ENCODE measurements around the gene UFSP2. TPM values are rescaled to one million over a fixed set of nuclear protein-coding genes. Genes with fewer than 3 reads are reported as not detected.

Gene UFSP2
- total RNA-seq, 1 donor from 2014 or later = 36.1 TPM

DNA sequence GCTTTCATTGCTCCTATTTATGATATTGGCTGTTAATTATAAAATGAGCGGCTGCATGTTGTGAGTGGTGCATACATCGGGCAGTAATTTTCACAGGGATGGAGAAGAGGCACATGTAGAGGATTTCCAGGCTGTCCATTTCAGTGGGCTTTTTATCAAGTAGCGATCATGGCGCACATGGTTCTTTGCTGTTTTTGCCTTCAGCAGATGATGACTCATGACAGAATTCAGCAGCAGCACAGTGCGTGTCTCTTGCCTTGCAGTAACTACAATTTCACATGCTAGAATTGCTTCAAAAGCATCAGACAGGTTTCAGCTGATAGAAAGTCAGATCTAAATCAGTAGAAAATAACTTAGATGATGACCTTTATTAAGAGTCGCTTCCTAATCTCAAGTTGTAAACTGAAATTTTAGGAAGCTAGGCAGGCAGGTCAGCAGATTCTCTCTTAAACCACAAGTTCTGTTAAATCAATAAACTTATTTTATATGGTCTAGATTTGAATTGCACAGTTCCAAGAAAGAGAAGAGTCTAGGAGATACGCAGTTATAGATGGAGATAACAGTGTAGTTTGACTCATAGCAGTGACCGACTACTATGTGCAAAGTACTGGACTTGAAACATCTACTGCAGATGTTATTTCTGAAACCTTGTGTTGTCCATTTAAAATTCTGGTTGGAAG lies 65.9 kb downstream of the UFSP2 start:
- H3K4me1 Mint-ChIP-seq = peaks cover 9% of the 10 kb centered on the region
- no peak for DNase-seq (ENCODE audit: low spot score in 2 of 2, unreplicated experiment in 2 of 2)
- no peaks in the 10 kb centered on the region for H3K9me3 Mint-ChIP-seq
- H3K36me3 Mint-ChIP-seq = peaks cover 3% of the 10 kb centered on the region
- no peak overlapping the region for H3K27ac Mint-ChIP-seq
- no peak overlapping the region for H3K4me3 Mint-ChIP-seq
- no peaks in the 10 kb centered on the region for H3K27me3 Mint-ChIP-seq (ENCODE audit: low read depth)
- TF ChIP-seq, protein P1, sequence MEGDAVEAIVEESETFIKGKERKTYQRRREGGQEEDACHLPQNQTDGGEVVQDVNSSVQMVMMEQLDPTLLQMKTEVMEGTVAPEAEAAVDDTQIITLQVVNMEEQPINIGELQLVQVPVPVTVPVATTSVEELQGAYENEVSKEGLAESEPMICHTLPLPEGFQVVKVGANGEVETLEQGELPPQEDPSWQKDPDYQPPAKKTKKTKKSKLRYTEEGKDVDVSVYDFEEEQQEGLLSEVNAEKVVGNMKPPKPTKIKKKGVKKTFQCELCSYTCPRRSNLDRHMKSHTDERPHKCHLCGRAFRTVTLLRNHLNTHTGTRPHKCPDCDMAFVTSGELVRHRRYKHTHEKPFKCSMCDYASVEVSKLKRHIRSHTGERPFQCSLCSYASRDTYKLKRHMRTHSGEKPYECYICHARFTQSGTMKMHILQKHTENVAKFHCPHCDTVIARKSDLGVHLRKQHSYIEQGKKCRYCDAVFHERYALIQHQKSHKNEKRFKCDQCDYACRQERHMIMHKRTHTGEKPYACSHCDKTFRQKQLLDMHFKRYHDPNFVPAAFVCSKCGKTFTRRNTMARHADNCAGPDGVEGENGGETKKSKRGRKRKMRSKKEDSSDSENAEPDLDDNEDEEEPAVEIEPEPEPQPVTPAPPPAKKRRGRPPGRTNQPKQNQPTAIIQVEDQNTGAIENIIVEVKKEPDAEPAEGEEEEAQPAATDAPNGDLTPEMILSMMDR (IDR thresholded peaks at IDR 0.05; ENCODE audit: unreplicated experiment) = no peak

GRCh38 chr4:185358959-185359358 lies 66.8 kb downstream of the UFSP2 start:
- no peaks in the 10 kb centered on the region for H3K27me3 Mint-ChIP-seq (ENCODE audit: low read depth)
- no peak overlapping the region for H3K4me3 Mint-ChIP-seq
- H3K27ac Mint-ChIP-seq = no peak overlapping the region
- TF ChIP-seq, protein P1 (IDR thresholded peaks at IDR 0.05; ENCODE audit: unreplicated experiment) = no peak
- no peak for DNase-seq (ENCODE audit: low spot score in 2 of 2, unreplicated experiment in 2 of 2)
- peaks cover 6% of the 10 kb centered on the region for H3K36me3 Mint-ChIP-seq
- peaks cover 7% of the 10 kb centered on the region for H3K4me1 Mint-ChIP-seq
- H3K9me3 Mint-ChIP-seq = no peaks in the 10 kb centered on the region

DNA sequence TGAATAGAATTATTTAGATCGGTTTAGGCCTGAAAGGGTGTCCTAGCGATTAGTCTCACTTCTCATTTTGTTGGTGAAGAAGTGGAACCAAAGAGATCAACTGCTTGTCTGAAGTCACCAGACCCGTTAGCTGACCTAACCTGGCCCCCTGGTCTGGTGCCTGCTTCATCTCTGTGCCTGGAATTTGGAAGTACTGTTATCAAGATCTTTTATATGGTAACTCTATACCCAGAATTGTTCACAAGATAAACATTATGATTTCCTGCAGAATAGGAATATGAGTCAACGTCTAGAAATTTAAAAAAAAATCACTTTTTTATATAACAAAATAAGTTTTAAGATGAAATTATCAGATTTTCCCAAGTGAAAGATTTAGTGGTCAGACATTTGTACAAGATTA lies 67.2 kb downstream of the UFSP2 start:
- DNase-seq (ENCODE audit: low spot score in 2 of 2, unreplicated experiment in 2 of 2) = no peak
- Mint-ChIP-seq H3K27me3 (ENCODE audit: low read depth) (no peaks in the 10 kb centered on the region), H3K36me3 (peaks cover 6% of the 10 kb centered on the region), H3K27ac (no peak overlapping the region), H3K4me1 (peaks cover 6% of the 10 kb centered on the region), H3K9me3 (no peaks in the 10 kb centered on the region), H3K4me3 (no peak overlapping the region)
- TF ChIP-seq, protein P1 (IDR thresholded peaks at IDR 0.05; ENCODE audit: unreplicated experiment) = no peak

DNA sequence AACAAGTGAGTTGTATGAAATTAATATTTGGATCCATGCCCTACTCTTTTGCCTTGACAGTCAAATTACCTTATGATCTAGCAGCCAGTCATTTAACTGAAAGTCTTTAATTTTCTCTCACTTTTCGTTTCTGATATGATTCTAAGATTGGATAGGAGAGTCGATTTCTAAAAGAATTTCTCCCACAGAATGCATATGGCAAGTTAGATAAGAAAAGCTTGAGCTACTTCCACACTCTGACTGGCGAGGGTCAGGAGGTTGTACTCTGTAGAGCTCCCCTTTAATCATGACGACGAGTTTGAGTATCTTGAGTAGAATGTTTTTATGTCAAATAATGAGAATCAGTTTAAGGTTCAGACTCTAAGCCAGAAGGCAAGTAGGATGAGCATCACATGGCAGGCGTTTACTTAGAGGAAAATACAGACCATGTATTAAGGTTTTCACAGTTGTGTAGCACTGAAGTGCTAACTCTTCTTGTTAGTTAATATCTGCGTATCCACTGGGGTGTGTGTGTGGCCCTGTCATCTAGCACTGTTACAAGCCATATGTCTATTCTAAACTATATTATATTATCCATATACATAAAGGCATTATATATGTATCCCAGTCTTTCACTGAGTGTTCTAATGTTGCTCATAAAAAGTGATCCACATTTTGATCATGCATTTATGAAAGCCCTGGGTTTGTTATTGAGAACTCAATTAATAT lies 67.9 kb downstream of the UFSP2 start:
- Mint-ChIP-seq H3K4me1 (peaks cover 6% of the 10 kb centered on the region), H3K27ac (no peak overlapping the region)

DNA sequence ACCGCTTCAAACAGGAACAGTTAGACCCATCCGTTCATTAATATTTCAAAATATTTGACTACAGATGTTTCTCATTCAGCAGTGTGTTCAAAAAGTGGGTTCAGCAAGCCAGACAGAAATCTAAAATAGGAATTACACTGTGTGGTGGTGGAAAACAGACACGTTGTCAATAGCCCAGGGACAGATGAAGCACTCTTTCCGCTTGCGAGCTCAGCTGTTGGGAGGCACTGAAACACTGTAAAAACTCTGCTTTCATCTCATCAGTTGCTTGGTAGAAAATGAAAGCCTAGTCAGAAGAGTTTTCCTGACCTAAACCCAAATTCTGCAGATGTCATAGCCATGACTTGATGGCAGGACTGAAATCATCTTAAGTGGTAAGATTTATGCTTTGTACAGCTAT lies 68.6 kb downstream of the UFSP2 start:
- no peaks in the 10 kb centered on the region for H3K9me3 Mint-ChIP-seq
- no peaks in the 10 kb centered on the region for H3K27me3 Mint-ChIP-seq (ENCODE audit: low read depth)
- peaks cover 6% of the 10 kb centered on the region for H3K4me1 Mint-ChIP-seq
- DNase-seq (ENCODE audit: low spot score in 2 of 2, unreplicated experiment in 2 of 2) = no peak
- TF ChIP-seq, protein P1 (IDR thresholded peaks at IDR 0.05; ENCODE audit: unreplicated experiment) = no peak
- H3K4me3 Mint-ChIP-seq = no peak overlapping the region
- H3K36me3 Mint-ChIP-seq = peaks cover 9% of the 10 kb centered on the region
- no peak overlapping the region for H3K27ac Mint-ChIP-seq

More for the DNA sequence above, 67.9 kb downstream of the UFSP2 start:
- no peaks in the 10 kb centered on the region for H3K27me3 Mint-ChIP-seq (ENCODE audit: low read depth)
- peaks cover 9% of the 10 kb centered on the region for H3K36me3 Mint-ChIP-seq
- no peak for DNase-seq (ENCODE audit: low spot score in 2 of 2, unreplicated experiment in 2 of 2)
- TF ChIP-seq, protein P1 (IDR thresholded peaks at IDR 0.05; ENCODE audit: unreplicated experiment) = no peak
- no peak overlapping the region for H3K4me3 Mint-ChIP-seq
- no peaks in the 10 kb centered on the region for H3K9me3 Mint-ChIP-seq

All from mesothelial cell of epicardium (in vitro differentiated cells).